SH-SY5Y (cell line): ENCODE data around the gene PBX3.

Experiments used
- GATA2 ChIP-seq: IDR thresholded peaks from 2 replicates; pipeline ENCODE4 v1.6.1; 2011; ENCODE audit warnings: mild to moderate bottlenecking, low read depth, low read length
- GATA3 ChIP-seq: IDR thresholded peaks from 2 replicates; pipeline ENCODE4 v1.6.1; 2011; ENCODE audit warnings: low read depth, mild to moderate bottlenecking, low read length, moderate library complexity

DNA sequence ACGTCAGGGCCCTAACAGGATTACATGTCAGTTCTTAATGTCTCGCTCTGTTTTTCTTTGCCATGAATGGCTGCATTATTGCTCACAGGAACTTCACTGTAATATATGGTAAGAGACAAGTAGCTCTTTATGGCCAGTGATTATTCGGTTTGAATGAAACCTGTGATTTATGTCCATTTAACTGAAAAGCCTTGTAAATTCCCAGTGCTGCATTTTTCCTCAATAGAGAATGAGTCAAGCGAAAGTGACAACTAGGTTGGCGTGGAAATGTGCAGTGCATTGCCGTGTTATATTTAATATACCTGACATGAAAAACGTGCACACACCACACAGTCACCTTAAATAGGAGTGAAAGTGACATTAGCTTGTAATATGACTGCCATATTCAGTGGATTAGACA is 163.1 kb downstream of the PBX3 start:
- TF ChIP-seq GATA3, result no peak
- no peak for TF ChIP-seq GATA2
